Choroid plexus epithelial cell (primary cell): Measurements from ENCODE around the gene CLIC1.
"Not testable (repeated sequence)": the region's sequence is repeated elsewhere in the genome, so short reads cannot be mapped to it uniquely, and the experiment has no call there.

Experiments
- DNase-seq: peaks from one replicate; pipeline ENCODE4 v3.0.0-alpha.2; 2010; ENCODE audit warnings: low read depth
- H3K4me3 ChIP-seq: 2 replicates; pipeline ENCODE4 v1.5.1; 2011; ENCODE audit warnings: low read depth, mild to moderate bottlenecking, control low read depth, low read length, moderate library complexity
- CTCF ChIP-seq: conservative IDR thresholded peaks from 2 replicates; pipeline ENCODE4 v1.5.1; 2011; ENCODE audit warnings: low read depth, mild to moderate bottlenecking, control low read depth, inconsistent platforms, low read length, moderate library complexity

The CLIC1 gene

GRCh38 chr6:31712296-31712695 lies 24.0 kb downstream of the CLIC1 start:
- H3K4me3 ChIP-seq, result no peak overlapping the region
- DNase-seq, result no peak
- no peak for TF ChIP-seq CTCF

- no peak overlapping the region for H3K4me3 ChIP-seq
- DNase-seq, result no peak
Observed at GRCh38 chr6:31711233-31711632, 25.1 kb downstream of the CLIC1 start.

DNA sequence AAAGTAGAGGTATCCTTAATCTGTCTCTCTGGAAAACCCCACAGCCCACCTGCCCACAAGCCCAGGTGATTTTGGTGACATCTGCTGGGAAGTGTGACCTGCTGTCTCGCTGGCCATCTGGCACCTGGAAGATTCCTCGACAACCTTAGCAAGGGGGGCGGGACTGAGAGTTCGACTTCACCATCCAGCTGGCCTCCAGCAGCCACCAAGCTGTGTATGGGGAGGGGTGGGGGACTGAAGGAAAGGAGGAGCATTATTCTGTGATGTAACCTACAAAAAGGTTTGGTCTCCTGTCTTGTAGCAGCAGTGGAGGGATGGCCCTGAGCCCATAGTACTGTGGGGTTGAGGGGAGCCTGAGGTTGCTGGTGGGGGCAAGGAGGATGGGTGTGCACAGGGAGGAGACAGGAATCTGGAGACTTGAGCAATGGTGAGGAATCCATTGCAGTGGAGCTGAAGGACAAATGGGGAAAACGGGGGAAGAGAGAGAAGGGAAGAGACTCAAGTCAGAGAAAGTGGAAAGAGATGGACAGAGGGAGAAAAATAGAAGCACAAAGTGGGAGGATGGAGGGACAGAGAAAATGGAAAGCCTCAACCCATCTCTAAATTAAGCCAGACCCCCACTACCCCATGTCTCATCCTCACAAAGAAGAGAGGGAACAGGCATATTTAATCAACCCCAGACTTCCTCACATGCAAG lies 25.7 kb downstream of the CLIC1 start:
- no peak for TF ChIP-seq CTCF
- no peak for DNase-seq
- no peak overlapping the region for H3K4me3 ChIP-seq

More at GRCh38 chr6:31711233-31711632, 25.1 kb downstream of the CLIC1 start:
- TF ChIP-seq CTCF, result no peak

GRCh38 chr6:31709157-31709556 lies 27.2 kb downstream of the CLIC1 start:
- not testable (repeated sequence) for DNase-seq, H3K4me3 ChIP-seq

- TF ChIP-seq CTCF, result no peak
- no peak overlapping the region for H3K4me3 ChIP-seq
- no peak for DNase-seq
Observed at GRCh38 chr6:31708224-31708623, 28.1 kb downstream of the CLIC1 start.

DNA sequence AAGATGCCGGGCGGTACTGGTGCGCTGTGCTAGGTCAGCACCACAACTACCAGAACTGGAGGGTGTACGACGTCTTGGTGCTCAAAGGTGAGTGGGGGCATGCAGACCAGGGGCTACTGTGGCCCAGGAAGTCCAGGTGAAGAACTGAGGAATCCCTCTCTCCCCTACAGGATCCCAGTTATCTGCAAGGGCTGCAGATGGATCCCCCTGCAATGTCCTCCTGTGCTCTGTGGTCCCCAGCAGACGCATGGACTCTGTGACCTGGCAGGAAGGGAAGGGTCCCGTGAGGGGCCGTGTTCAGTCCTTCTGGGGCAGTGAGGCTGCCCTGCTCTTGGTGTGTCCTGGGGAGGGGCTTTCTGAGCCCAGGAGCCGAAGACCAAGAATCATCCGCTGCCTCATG lies 28.6 kb downstream of the CLIC1 start:
- H3K4me3 ChIP-seq, result no peak overlapping the region
- DNase-seq, result no peak
- TF ChIP-seq CTCF, result no peak

DNA sequence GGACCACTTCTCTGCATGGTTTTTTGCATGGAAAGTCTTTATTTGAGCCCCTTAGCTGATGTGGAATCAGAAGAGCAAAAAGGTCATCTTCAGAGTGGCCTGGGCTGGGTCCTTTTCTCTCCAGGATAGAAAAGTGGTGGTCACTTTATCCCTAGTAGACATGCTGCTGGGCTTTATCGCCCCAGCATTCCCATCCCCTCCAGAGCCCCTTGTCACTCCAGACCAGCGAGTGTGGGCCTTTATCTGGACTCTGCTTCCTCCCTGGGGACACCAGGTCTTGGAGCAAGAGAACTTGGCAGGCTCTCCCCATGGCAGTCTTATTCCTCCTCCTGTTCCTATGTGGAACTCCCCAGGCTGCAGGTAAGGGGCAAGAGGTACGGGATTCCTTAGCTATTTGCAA lies 29.7 kb downstream of the CLIC1 start, which contains the start of gene LY6G6F:
Gene LY6G6F, plus strand, starts transcription at position 268 of the 400 bp plus-strand sequence. Its CDS starts 41 bp downstream, at position 309.
- H3K4me3 ChIP-seq, result no peak within 1 kb of the TSS
- TF ChIP-seq CTCF, result no peak
- DNase-seq, result no peak
